ENCODE data around the gene EFCAB6. TPM values are rescaled to one million over a fixed set of nuclear protein-coding genes. Genes with fewer than 3 reads are reported as not detected.
A peak's percentile ranks its signal among the peaks of the same experiment; 100 is the strongest.

EFCAB6 gene
- total and polyA plus RNA-seq, 8 donors, result 0.29 to 10.5 (median 3.5) TPM

- intact Hi-C loops (cut with DNase I; ENCODE audit: low total_unique reads), result no loop called here
- Histone ChIP-seq H3K27ac (no peak overlapping the region), H3K36me3 (peaks cover 0 to 18% (median 0%) of the 10 kb centered on the region in 4 donors), H3K9me3 (peaks cover 0 to 7% (median 3%) of the 10 kb centered on the region in 4 donors), H3K4me1 (no peaks in the 10 kb centered on the region), H3K4me3 (no peak overlapping the region), H3K27me3 (peaks cover 0 to 6% (median 0%) of the 10 kb centered on the region in 3 donors)
- DNase-seq, result no peak
- WGBS, 5 donors, result 78 to 86% (median 81%) methylated on average over 13 to 17 of the region's 17 CpGs
- TF ChIP-seq POLR2A (IDR thresholded peaks at IDR 0.05) (no peak), POLR2AphosphoS5 (IDR thresholded peaks at IDR 0.05) (no peak), EP300 (IDR thresholded peaks at IDR 0.05) (no peak), CTCF (IDR thresholded peaks at IDR 0.05) (no peak)
Measured at GRCh38 chr22:43532301-43533155, 279.6 kb downstream of the EFCAB6 start.

DNA sequence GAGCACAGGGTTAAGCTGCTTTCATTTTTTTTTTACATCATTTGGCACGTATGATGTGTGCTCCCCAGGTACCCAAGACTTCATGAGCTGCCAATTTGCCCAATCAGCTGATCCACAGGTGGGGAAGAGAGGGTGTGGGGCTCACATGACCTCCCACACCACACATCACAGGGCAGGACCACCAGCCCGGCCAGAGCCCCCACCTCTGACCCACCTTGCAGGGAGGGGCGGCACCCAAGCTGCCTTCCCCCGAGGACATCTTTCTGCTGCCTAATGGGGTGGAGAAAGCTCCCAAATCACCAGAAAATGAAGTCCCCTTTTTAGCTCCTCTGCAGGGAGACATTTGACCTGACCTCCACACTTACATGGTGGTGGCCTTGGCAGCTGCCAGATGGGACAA is 280.5 kb downstream of the EFCAB6 start:
- Histone ChIP-seq H3K4me3 (no peak overlapping the region), H3K9me3 (no peaks in the 10 kb centered on the region), H3K27ac (no peak overlapping the region), H3K27me3 (peaks cover 0 to 14% (median 0%) of the 10 kb centered on the region in 3 donors), H3K36me3 (peaks cover 0 to 9% (median 0%) of the 10 kb centered on the region in 4 donors), H3K4me1 (no peaks in the 10 kb centered on the region)
- no peak for DNase-seq
- no peak for TF ChIP-seq CTCF (IDR thresholded peaks at IDR 0.05)
- TF ChIP-seq POLR2AphosphoS5 (IDR thresholded peaks at IDR 0.05), result no peak
- TF ChIP-seq EP300 (IDR thresholded peaks at IDR 0.05), result no peak
- no peak for TF ChIP-seq POLR2A (IDR thresholded peaks at IDR 0.05)
- intact Hi-C loops (cut with DNase I; ENCODE audit: low total_unique reads), result no loop called here
- whole genome bisulfite sequencing, 5 donors, result 49 to 72% (median 63%) methylated on average over 4 of the region's 4 CpGs

- Histone ChIP-seq H3K4me1 (no peaks in the 10 kb centered on the region), H3K9me3 (no peaks in the 10 kb centered on the region), H3K27ac (no peak overlapping the region), H3K4me3 (no peak overlapping the region), H3K36me3 (peaks cover 0 to 3% (median 0%) of the 10 kb centered on the region in 4 donors), H3K27me3 (peaks cover 0 to 25% (median 0%) of the 10 kb centered on the region in 3 donors)
- TF ChIP-seq CTCF (IDR thresholded peaks at IDR 0.05) (no peak), POLR2A (IDR thresholded peaks at IDR 0.05) (no peak), POLR2AphosphoS5 (IDR thresholded peaks at IDR 0.05) (no peak), EP300 (IDR thresholded peaks at IDR 0.05) (no peak)
- peak in 1 of 2 donors; percentile 22 for DNase-seq
- WGBS, 5 donors, result 78 to 88% (median 85%) methylated on average over 30 to 34 of the region's 34 CpGs
- intact Hi-C loops (cut with DNase I; ENCODE audit: low total_unique reads), result no loop called here
Measured at GRCh38 chr22:43530349-43531201, 281.5 kb downstream of the EFCAB6 start.

- Histone ChIP-seq H3K27ac (no peak overlapping the region), H3K9me3 (no peaks in the 10 kb centered on the region), H3K36me3 (no peaks in the 10 kb centered on the region), H3K4me1 (no peaks in the 10 kb centered on the region), H3K4me3 (no peak overlapping the region), H3K27me3 (peaks cover 0 to 29% (median 0%) of the 10 kb centered on the region in 3 donors)
- 68 to 77% (median 72%) methylated on average over 9 of the region's 9 CpGs for WGBS, 5 donors
- intact Hi-C loops (cut with DNase I; ENCODE audit: low total_unique reads), result no loop called here
- DNase-seq, result no peak
- TF ChIP-seq POLR2A (IDR thresholded peaks at IDR 0.05), result no peak
- TF ChIP-seq CTCF (IDR thresholded peaks at IDR 0.05), result no peak
- TF ChIP-seq POLR2AphosphoS5 (IDR thresholded peaks at IDR 0.05), result no peak
- no peak for TF ChIP-seq EP300 (IDR thresholded peaks at IDR 0.05)
Measured at GRCh38 chr22:43529934-43530333, 282.2 kb downstream of the EFCAB6 start.
